NCI-H526 treated with DMSO at 0.1 percent for 48 hours (cell line): Measurements from ENCODE around the gene CORO1C.
A peak's percentile ranks its signal among the peaks of the same experiment; 100 is the strongest.

ENCODE experiments used
- DNase-seq: peaks from one replicate; lab custom pipeline; 2025; lab: John Stamatoyannopoulos, UW

Gene CORO1C

DNA sequence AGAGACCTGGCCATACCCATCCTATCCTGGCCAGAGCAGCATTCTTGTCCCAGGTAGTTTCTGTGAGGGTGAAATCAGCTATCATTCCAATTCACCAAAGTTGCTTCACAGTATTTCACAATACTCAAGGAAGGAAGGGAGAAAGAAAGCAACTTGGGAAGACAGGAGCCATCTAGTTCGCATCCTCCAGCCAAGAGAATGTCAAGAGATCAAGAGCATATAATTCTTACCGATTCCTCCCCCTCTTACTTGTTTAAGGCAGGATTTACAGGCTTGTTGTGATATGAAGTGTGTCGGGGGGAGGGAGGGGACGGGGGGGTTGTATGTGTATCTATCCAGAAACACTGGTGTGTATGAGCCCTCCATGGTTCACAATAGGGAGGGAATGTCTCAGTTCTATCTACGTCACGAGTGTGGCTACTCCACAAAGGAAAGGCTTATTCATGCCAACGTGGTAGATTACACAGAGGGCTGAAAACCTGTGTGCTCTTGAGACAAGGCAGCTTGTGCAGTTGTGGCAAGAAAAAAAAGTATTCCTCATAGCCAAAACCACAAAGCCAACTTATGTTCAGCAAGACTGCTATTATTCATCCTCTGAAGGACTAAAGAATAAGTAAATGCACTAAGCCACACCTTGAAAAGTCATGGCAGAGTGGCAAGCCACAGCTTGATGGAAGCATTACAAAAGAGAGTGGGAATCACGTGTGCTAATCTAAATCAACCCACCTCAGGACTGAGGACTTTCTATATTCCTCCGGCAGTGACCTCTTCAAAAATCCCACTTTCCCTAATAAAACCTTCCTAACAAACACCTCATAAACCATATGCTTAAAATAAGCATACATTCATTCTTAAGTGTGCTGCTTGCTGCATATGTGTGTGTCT lies 35.0 kb downstream of the CORO1C start:
- no peak for DNase-seq

DNA sequence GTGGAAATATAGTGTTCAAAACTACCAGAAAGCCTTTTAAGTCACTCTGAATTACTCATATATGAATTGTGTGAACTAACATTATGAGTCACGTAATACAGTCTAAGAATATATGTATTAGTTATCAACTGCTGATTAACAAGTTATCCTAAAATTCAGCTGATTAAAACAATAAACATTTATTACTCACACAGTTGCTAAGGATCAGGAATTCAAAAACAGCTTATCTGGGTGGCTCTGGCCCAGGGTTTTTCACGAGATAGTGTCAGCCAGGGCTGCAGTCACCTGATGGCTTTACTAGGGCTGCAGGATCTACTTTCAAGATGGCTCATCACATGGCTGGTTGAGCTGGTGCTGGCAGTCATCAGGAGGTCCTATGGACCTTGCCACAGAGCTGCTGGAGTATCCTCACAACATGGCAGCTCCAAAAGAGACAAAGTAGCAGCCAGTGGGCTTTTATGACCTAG lies 36.5 kb downstream of the CORO1C start:
- no peak for DNase-seq

DNA sequence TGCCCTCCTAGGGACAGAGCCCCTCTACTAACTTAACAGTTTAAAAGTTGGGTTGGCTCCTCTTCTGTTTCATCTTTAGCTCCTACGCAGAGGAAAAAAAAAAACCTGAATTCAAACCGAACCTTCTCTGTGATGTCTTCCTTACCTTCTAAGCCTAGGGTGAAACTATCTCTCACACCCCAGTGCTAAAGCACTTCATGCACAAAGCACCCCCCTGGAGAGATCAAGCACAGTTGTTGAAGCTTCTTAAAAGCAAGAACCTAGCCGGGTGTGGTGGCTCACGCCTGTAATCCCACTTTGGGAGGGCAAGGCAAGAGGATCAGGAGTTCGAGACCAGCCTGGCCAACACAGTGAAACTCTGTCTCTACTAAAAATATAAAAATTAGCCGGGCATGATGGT lies 37.6 kb downstream of the CORO1C start:
- no peak for DNase-seq

DNA sequence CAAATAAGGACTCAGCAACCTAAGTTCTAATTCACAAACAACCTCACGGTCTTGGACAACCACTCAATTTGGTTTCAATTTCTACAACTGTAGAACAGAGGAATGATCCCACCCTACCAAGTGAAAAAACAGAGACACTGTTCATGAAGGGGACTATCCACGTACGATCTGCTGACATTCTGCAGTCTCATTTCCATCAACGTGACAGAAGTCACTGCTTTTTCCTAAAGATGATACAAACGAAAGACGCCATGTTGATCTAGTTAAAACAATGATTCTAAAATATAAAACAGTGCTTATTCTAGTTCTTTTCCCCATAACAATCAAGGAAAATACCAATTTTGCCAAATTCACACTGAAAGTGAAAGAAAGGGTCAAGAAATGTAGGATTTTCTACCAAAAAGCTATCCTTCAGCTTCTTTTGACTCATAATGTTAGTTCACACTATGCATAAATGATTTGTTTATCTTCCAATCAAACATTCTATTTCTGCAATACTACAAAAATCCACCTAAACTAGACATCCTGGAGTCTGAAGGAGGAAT lies 38.1 kb downstream of the CORO1C start:
- no peak for DNase-seq

DNA sequence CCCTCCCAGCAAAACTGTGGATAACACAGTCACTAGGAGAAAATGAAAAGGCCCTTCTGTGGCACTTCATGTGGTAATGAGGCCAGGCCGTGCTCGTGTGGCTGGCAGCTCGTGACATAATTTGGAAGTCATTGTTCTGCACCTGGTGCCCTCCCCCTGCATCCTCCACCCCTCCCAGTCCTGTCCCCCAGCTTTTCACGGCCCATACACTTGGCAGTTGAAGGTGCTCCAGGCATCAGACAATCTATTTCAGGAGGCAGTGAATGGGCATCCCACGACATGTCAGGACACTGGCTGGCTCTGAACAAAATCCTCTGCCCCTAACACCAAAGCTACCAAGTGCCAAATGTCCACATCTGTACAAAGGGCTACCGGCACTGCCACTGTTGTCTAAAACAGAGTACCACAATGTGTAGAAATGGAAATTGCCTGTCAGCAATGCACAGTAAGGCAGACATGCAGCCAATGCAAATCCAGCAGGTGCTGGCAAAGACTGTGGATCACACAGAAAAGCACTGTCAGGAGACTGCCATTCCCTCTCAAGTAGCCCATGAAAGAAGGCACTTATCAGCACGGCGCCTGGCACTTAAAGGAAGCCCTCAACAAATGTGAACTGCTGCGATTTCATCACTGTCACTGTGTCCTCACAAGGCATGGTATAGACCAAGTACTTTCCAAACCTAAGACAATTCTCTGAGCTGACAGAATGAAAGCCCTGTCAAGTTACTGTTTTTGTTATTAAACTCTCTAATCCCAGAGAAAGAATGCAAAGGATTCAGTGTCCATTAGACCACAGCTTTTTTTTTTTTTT lies 39.1 kb downstream of the CORO1C start:
- peak; percentile 43 for DNase-seq

DNA sequence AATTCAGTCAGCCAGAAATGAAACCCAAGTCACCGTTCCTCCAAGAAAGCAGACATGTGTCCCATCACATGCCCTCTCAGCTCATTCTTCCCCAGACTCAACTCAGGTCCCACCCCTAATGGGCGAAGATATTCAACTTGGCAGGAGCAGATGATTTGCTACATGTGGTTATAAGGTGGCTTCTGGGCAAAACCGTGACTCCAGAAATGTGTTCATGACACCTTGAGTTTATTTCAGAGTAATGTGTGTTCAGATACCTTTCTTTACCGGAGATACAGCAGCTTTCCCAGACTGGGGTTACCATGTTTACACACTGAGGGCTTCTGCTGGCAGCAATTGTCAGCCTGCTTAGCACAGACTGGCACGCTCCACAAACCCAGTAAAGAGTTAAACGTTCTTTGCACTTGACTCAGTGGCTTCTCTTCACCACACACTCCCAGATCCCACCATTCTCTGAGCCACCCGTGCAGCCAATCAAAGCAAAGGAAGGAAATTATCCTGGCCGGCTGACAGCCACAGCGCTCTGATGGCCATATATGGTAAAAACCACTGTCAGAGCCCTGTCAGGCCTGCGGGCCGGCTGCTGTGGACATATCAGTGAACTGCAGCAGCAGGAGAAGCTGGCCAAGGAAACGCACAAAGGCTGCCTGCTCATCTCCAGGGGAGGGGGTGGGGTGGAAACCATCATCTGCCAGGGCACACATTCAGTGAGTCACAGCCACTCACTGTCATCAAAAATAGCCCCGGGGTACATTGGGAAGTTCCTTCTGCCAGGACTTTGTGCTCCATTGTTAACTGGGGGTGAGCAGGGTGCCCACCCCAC lies 39.9 kb downstream of the CORO1C start:
- peak; percentile 51 for DNase-seq

DNA sequence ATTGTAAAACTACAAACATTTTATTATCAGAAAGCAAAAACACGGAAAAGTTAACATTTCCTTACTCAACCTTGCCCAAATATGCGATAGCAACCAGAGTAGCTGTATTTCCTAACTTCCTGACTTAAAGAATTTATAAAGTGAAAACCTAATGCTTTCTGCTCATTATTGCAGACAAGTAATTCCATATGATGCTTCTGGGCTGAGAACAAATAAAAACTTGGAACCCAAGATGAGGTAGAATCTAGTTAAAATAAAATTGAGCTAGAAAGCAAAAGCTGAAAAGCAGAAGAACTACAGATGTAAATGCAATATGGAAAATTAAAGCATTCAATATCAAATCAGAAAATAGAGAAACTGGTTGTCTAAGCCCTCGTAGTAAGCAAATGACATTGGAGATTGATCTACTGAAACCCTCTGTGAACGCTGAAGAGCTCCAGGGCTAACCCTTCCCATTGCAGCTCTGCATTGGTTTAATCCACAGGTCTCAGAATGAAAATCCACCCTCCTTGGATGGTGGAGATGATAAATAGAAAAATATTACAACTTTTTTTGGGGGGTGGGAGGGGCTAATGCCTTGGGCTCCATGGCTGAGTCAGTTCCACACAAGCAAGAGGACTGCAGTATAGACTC lies 40.7 kb downstream of the CORO1C start:
- no peak for DNase-seq

DNA sequence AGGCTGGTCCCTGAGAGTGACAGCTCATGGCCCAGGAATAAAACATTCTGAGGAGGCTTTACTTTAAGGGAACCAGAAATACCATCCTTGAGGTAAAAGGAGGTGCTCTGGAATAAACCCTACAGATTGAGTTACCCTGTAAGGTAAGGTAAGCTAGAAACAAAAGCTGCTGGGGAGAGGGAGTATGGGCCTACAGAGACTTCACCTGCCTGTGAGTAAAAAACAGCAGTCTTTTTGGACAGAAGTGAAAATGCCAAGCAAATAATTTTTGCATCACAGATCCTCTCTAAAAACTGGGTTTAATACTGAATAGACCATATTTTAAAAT lies 41.2 kb downstream of the CORO1C start:
- no peak for DNase-seq

DNA sequence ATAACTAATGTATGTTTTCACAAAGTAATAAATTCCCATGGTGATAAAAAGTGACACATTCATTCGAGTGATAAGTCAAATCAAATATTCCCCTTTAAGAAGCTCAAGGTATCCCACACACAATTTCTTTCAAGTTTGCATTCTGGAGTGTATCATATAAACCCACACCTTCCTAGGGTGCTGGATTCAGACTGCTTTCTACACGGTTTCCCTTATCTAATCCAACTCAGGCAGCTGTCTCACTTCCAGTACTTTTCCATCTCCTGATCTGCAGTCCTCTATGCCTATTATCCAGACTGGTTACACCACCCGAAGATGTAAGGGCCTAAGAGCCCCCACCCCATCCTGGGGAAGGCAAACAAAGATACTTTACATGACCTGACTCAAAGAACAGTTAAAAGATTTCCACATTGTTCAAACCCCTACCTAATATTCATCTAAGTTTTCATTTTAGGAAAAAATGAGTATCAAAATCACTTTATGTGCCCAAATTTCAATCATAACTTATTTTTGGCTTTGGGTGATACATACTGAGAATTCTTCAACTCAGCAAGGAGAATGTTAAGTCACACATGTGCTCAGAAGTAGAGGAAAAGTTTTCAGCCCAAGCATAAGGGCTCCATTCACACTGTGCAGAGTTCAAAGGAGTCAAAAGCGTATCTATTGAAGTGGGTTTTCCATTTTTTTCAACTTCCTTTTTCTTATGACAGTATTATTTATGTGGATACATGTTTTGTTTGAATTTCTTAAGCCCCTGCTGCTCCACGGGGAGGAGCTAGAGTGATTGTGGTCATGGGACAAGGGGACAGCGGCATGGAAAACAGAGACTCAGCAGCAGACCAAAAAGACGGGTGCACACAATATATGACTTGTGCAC lies 41.8 kb downstream of the CORO1C start:
- DNase-seq: no peak

DNA sequence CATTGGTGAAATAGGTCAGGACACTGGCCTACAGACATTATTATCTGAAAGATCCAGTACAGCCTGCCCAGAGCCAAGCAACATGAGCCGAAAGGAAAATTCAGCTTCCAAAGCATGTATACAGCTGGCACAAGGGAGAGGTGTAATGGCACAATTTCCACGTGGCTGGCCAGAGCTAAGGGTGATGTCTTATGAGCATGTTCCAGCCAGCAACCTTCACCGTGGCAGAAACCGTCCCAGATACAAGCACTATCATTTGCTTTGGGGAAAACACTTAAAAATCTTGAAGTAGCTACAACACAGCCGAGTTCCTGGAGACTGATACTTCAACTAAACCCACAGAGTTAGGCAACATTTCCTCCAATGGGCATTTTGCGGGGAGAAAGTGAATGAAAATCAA lies 44.5 kb downstream of the CORO1C start:
- no peak for DNase-seq

DNA sequence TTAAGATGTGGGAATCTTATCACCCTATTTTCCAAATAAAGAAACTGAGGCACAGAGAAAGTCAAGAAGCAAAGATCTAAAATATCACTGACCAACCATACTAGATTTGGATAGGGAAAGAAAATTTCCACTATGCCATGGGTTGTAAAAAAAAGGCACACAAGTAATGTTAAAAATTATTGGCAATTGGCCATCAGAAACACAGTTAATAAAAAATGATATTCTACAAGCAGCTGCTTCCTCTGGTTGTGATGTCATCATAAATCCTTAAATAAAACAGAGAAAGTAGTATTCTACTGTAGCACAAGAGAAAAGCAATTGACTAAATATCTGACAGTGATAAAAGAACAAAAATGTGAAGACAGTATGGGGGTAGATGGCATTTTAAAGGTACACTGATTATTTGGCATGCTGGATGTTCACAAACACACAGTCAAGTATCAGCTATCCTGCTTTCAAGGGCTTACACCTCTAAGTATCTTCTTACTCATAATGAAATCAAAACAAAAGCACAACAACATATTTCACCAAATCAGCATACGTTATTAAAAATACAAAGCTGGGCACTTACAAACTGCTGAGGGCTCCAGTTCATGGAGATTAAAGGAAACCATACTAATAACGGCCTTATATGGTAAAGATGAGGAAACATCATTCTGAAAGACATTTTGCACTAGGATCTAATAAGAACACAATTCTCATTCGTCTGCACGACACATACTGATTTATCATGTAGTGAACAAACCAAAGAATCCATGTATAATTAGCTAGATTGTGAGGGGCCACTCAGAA lies 45.7 kb downstream of the CORO1C start:
- DNase-seq: no peak

DNA sequence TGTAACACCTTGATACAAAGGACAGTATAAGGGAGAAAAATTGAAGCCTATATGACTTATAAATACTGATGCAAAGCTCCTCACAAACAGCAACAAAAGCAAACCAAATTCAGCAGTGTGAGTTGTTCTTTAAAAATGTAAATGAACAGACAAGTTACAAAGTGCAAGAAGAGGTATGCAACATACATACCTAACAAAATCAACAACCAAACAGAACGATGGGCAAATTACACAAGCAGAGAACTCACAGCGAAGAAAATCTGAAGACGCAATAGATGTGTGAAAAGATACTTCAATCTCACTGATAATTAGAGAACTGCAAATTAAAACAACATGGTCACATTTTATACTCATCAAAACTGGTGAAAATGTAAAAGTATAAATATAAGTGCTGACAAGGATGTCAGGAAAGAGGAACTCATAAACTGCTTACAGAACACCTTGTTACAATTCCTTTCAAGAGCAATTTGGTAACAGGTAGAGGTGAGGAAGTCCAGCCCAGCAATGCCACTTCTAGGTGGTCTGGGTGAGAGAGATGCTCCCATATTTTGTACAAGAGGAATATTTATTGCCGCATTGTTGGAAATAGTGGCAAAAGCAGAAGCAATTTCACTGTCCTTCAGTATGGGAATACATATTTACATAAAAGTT lies 47.3 kb downstream of the CORO1C start:
- no peak for DNase-seq

DNA sequence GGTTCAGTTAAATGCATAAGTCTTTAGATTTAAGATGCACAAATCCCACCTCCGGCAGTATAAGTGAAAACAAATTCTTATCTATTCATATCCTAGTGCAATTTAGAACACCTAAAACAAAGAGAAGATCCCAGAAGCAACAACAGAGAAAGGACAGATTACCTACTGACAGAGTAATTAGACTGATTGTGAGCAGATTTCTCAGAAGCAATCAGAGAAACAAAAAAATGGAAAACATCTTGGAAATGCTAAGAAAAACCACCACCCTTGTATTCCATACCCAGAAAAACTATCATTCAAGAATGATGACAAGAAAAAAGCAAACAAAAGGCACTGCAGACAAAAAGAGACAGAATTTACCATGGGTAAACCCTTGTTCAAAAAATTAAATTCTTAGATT lies 50.0 kb downstream of the CORO1C start:
- DNase-seq: no peak

DNA sequence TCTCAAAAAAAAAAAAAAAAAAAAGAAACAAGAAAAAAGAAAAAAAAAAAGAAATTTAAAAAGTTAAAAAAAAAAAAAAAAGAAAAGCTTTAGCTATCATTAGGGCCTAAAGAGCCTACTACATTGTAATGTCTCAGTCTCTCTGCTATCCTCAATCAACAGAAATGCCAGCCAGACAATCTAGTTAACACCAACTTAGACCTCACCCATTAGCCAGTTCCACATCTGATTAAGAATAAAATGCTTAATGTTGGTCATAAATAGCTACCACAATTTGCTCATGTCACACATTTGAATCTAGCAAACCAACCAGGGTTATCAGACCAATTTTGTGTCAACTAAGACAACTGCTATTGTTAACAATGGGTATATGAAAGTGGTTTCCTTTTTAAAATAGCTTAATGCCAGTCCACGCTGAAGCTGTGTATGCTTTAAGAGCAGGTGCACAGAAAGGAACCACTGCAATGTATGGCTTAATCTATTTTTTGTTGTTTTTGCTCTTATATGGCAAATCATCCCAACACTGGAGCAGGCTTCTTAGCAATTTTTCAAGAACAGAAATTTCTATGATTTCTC lies 52.1 kb downstream of the CORO1C start:
- no peak for DNase-seq

DNA sequence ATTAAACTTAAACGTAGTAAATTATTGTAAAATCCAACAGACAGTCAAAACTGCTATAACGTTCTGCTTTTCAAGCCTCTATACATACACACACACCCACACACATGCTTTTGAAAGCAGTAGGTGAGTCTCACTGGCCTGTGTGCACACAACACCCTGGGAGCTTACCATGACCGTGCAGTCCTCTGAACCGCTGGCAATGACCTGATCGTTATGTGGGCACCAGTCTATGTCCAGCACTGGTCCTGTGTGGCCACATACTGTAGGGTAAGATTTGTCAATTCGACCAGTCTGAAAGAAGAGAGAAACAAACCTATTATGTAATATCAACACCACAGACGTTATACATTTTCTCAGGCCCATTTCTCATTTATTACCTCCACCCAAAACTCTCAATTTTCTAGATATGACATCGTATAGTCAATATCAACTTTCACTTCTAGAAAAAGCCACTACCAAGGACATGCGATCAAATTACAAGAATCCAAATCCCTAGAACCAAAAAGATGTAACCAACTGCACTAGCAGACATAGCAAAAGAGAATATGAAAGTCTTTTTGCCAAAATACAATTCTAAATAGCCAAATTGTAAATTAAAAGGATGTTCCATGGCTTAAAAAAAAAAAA lies 53.1 kb downstream of the CORO1C start:
- DNase-seq: no peak

DNA sequence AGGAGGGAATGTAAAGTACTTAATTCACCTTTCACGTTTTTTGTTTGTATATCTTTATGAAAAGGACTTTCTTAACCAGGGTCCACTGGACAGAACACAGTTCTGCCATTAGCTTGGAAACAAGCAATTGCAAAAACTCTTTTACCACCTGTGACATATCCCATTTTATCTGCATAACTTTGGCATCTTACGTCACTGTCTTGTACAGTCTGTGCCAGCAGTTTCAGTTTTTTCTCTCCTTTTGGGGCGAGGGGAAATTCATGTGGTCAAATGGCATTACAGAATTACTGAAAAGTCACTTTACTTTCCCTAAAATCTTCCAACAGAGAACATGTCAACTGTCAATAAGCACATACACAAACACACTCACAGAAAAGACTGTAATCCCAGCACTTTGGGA lies 53.9 kb downstream of the CORO1C start:
- no peak for DNase-seq

DNA sequence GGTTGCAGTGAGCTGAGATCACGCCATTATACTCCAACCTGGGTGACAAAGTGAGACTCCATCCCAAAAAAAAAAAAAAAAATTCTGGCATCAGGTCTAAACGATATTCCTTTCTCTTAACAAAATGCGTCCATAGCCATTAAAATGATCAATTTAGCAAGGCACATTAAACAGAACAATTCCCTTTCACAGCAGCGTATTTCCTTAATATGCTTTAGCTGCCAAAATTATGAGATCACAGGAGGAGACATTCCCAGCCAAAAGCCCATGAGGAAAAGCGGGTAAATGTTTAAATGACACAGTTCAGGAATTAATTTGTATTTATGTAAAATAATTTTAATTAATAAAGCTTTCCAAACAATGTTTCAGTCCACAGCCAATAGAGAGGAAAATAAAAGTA lies 54.6 kb downstream of the CORO1C start:
- no peak for DNase-seq

DNA sequence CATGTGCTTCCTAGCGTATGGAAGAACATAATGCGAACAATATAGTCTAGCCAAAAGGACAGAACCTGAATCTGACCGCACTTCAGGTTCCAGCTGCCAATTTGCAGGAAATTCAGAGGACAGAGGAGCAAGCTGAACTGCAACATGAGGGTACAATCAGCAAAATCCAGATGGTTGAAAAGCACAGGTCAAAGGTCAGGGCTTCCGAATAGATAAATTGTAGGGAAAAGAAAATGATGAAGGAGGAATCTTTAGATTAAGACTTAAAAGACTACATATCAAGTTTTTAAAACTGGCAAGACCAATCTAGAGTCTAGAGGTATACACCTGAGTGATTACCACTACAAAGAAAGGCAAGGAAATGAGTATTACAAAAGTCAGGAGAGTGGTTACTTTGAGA lies 55.5 kb downstream of the CORO1C start:
- no peak for DNase-seq
